ENCODE results near the gene KCNJ4. TPM values are rescaled to one million over a fixed set of nuclear protein-coding genes. Genes with fewer than 3 reads are reported as not detected.
"Not testable (repeated sequence)": the region's sequence is repeated elsewhere in the genome, so short reads cannot be mapped to it uniquely, and the experiment has no call there.

Gene KCNJ4
- total RNA-seq, 2 experiments from 2014 or later = not detected

DNA sequence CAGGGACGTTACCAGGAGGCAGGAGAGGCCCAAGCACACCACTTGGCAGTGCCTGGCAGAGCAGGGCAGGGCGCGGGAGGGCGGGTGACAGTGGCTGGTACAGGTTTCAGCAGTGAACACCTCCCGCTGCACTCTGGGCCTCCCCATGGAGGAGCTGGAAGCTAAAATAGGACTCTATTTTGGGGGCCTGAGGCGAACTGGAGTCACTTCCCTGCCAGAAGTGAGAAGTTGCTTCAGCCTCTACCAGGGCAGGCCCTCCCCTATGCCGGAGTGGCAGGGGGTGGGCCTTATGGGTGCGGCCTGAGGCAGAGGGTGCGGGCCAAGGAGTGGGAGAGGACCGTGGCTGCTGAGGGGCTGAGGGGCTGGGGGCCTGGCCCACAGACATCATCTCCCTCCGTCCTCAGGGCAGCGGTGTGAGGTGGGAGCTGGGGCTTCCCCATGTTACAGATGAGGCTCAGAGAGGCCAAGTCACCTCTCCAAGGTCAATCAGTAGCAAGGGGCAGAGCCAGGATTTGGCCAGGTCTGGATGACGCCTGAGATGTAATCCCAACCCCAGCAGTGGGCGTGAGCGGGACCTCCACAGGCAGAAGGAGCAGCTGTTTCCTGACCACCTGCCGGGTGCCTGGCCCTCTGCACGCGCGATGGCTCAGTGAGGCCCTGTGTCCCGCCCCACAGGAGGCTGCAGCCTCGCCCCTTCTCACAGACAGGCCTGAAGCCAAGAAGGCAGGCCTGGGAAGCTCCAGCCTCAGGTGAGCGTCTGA lies 39.3 kb downstream of the KCNJ4 start:
- CTCF ChIA-PET = interaction anchor here (0.6 kb wide), 1 partner anchor 124 kb away, joined by 3 read pairs; no protein-coding TSS in a partner anchor
- no peaks in the 10 kb centered on the region for H3K9me3 Mint-ChIP-seq (ENCODE audit: low read depth)
- peaks cover 3% of the 10 kb centered on the region for H3K4me1 Mint-ChIP-seq
- DNase-seq = no peak
- POLR2A ChIA-PET = interaction anchor here (0.6 kb wide), 1 partner anchor 706 kb away, joined by 3 read pairs; no protein-coding TSS in a partner anchor
- no peaks in the 10 kb centered on the region for H3K36me3 Mint-ChIP-seq (ENCODE audit: low read depth)
- H3K4me3 Mint-ChIP-seq = no peak overlapping the region
- no peak for ATAC-seq
- no peak overlapping the region for H3K27ac Mint-ChIP-seq
- H3K27me3 Mint-ChIP-seq = no peaks in the 10 kb centered on the region
- intact Hi-C loops (cut with DNase I, micrococcal nuclease) = no loop called here

- Mint-ChIP-seq H3K9me3 (ENCODE audit: low read depth) (no peaks in the 10 kb centered on the region), H3K27me3 (no peaks in the 10 kb centered on the region), H3K27ac (no peak overlapping the region), H3K36me3 (ENCODE audit: low read depth) (no peaks in the 10 kb centered on the region), H3K4me3 (no peak overlapping the region), H3K4me1 (peaks cover 3% of the 10 kb centered on the region)
- ATAC-seq = no peak
- DNase-seq = no peak
- POLR2A ChIA-PET = no interaction called here
- intact Hi-C loops (cut with DNase I, micrococcal nuclease) = no loop called here
- CTCF ChIA-PET = interaction anchor here (0.7 kb wide), 1 partner anchor 157 kb away, joined by 4 read pairs; no protein-coding TSS in a partner anchor
These were observed 40.0 kb downstream of the KCNJ4 start for GRCh38 chr22:38415046-38415445.

GRCh38 chr22:38414009-38414395 lies 41.0 kb downstream of the KCNJ4 start:
- no peak overlapping the region for H3K27ac Mint-ChIP-seq
- DNase-seq (no peak), ATAC-seq (no peak)
- no peaks in the 10 kb centered on the region for H3K27me3 Mint-ChIP-seq
- ChIA-PET CTCF (interaction anchor here (1.4 to 1.5 kb wide), 2 partner anchors 31 to 85 kb away, joined by 3 to 4 read pairs; no protein-coding TSS in a partner anchor), POLR2A (no interaction called here)
- peaks cover 3% of the 10 kb centered on the region for H3K4me1 Mint-ChIP-seq
- intact Hi-C loops (cut with DNase I, micrococcal nuclease) = loop anchor here in 1 of 2 experiments (5.0 kb wide), 1 partner anchor 158 kb away; the partner anchor contains the start of gene DMC1
- H3K36me3 Mint-ChIP-seq (ENCODE audit: low read depth) = no peaks in the 10 kb centered on the region
- no peaks in the 10 kb centered on the region for H3K9me3 Mint-ChIP-seq (ENCODE audit: low read depth)
- H3K4me3 Mint-ChIP-seq = no peak overlapping the region

DNA sequence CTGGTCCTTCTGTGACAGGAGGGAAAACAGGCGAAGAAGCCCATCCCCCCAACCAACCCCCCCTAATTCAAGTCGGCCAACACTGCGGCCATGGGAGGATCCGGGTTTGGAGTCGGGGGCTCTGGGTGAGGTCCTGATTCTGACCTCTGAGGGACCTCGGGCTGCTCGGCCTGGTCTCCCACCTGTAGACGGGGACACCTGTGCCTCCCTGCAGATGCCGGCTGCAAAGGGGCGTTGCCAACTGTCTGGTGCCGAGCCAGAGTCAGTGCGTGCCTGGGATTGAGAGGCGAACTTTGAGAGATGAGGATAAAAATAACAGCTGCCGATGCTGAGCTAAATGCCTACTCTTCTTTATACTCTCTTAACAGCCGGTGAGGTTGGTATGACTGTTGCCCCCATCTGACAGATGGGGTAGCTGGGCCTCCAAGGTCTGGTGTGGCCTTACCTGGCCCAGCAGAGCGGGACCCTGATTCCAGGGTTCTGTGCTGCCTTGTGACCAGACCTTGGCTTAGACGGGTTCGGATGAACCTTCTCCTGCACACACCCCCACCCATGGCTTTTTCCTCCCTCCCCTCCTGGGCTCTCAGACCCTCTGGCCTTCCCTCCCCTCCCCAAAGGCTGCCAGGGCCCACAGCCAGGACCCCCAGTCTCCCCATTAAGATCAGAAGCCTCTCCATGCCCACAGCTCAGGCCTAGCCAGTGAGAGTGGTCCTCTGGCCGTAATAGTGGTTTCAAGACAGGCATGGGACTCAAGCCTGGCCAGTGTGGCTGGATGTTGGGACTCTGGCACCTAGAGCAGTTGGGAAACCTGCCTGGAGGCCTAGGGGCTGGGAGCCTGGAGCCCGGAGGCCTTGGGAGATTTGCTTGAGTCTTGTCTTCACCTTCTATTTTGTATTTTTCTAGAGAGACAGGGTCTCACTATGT lies 41.7 kb downstream of the KCNJ4 start:
- DNase-seq (no peak), ATAC-seq (no peak)
- Mint-ChIP-seq H3K4me3 (no peak overlapping the region), H3K27ac (no peak overlapping the region), H3K4me1 (peaks cover 3% of the 10 kb centered on the region), H3K36me3 (ENCODE audit: low read depth) (no peaks in the 10 kb centered on the region), H3K27me3 (no peaks in the 10 kb centered on the region), H3K9me3 (ENCODE audit: low read depth) (no peaks in the 10 kb centered on the region)
- ChIA-PET CTCF (interaction anchor here (0.7 to 1.5 kb wide), 7 partner anchors 10 to 415 kb away, joined by 3 to 5 read pairs (median 4); no protein-coding TSS in a partner anchor), POLR2A (no interaction called here)
- intact Hi-C loops (cut with DNase I, micrococcal nuclease) = loop anchor here in 1 of 2 experiments (5.0 kb wide), 1 partner anchor 159 kb away; the partner anchor contains the start of gene DMC1

DNA sequence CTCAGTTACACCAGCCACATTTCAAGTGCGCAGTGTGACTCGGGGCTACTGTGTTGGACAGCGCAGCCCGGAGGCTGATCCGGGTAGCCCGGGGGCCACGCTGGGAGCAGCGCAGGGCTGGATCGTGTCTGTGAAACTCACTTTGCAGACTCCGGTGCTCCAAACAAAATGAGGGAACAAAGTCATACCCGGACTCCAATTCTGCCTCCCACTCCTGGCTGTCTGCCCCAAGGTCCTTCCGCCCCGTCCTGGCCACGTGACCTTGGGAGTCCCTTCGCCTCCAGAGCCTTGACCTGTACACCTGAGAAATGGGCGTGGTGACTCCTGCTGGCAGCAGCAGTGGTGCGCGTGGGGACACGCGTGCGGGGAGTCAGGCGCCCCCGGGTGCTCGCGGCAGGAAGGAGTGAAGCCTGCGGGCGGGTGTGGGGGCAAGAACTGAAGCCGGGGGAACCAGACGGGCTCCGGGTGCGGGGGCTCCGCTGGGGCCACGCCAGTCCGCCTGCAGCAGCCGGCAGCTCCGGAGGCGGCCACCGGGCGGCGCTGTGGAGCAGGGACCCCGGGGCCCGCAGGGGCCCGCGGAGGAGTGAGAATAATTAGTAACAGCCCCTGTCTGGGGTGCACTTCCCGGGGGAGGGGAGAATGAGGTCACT lies 42.4 kb downstream of the KCNJ4 start:
- intact Hi-C loops (cut with DNase I, micrococcal nuclease) = loop anchor here (1.0 to 5.0 kb wide), 2 partner anchors 158 to 160 kb away; partner anchors contain the start of gene DMC1 (in 2 of the 2)
- CTCF ChIA-PET = interaction anchor here (0.6 to 1.5 kb wide), 2 partner anchors 13 to 32 kb away, joined by 4 read pairs; no protein-coding TSS in a partner anchor
- H3K36me3 Mint-ChIP-seq (ENCODE audit: low read depth) = no peaks in the 10 kb centered on the region

GRCh38 chr22:38411016-38411415 lies 44.0 kb downstream of the KCNJ4 start:
- CTCF ChIA-PET = no interaction called here
- no peak for ATAC-seq
- intact Hi-C loops (cut with DNase I, micrococcal nuclease) = loop anchor here in 1 of 2 experiments (5.0 kb wide), 1 partner anchor 161 kb away; the partner anchor contains the start of gene DMC1

More for the DNA sequence above, 42.4 kb downstream of the KCNJ4 start:
- POLR2A ChIA-PET = no interaction called here
- Mint-ChIP-seq H3K27me3 (no peaks in the 10 kb centered on the region), H3K4me1 (peaks cover 3% of the 10 kb centered on the region), H3K9me3 (ENCODE audit: low read depth) (no peaks in the 10 kb centered on the region), H3K4me3 (no peak overlapping the region), H3K27ac (no peak overlapping the region)
- DNase-seq = peak; percentile 74
- peak; percentile 77 for ATAC-seq

GRCh38 chr22:38409916-38410315 lies 45.1 kb downstream of the KCNJ4 start:
- POLR2A ChIA-PET; CTCF ChIA-PET; H3K36me3 Mint-ChIP-seq (ENCODE audit: low read depth); ATAC-seq; H3K27me3 Mint-ChIP-seq; DNase-seq; H3K27ac Mint-ChIP-seq; H3K4me3 Mint-ChIP-seq; H3K9me3 Mint-ChIP-seq (ENCODE audit: low read depth); H3K4me1 Mint-ChIP-seq: not testable (repeated sequence)
- intact Hi-C loops (cut with DNase I, micrococcal nuclease) = loop anchor here in 1 of 2 experiments (5.0 kb wide), 1 partner anchor 162 kb away; the partner anchor contains the start of gene DMC1

More at GRCh38 chr22:38411016-38411415, 44.0 kb downstream of the KCNJ4 start:
- no peak for DNase-seq
- POLR2A ChIA-PET = no interaction called here
- H3K27me3 Mint-ChIP-seq = no peaks in the 10 kb centered on the region
- no peak overlapping the region for H3K4me3 Mint-ChIP-seq
- no peaks in the 10 kb centered on the region for H3K36me3 Mint-ChIP-seq (ENCODE audit: low read depth)
- H3K27ac Mint-ChIP-seq = no peak overlapping the region
- H3K9me3 Mint-ChIP-seq (ENCODE audit: low read depth) = no peaks in the 10 kb centered on the region
- peaks cover 3% of the 10 kb centered on the region for H3K4me1 Mint-ChIP-seq

GRCh38 chr22:38406617-38407016 lies 48.4 kb downstream of the KCNJ4 start:
- Mint-ChIP-seq H3K4me1 (no peaks in the 10 kb centered on the region), H3K9me3 (ENCODE audit: low read depth) (no peaks in the 10 kb centered on the region), H3K36me3 (ENCODE audit: low read depth) (no peaks in the 10 kb centered on the region), H3K4me3 (no peak overlapping the region), H3K27me3 (no peaks in the 10 kb centered on the region), H3K27ac (no peak overlapping the region)
- ChIA-PET POLR2A (no interaction called here), CTCF (no interaction called here)
- ATAC-seq = no peak
- no peak for DNase-seq
- intact Hi-C loops (cut with DNase I, micrococcal nuclease) = no loop called here

- ATAC-seq = no peak
- Mint-ChIP-seq H3K27me3 (no peaks in the 10 kb centered on the region), H3K4me3 (no peak overlapping the region), H3K27ac (no peak overlapping the region), H3K36me3 (ENCODE audit: low read depth) (no peaks in the 10 kb centered on the region), H3K9me3 (ENCODE audit: low read depth) (no peaks in the 10 kb centered on the region), H3K4me1 (peaks cover 3% of the 10 kb centered on the region)
- ChIA-PET CTCF (interaction anchor here (1.8 kb wide), 1 partner anchor 9 kb away, joined by 5 read pairs; no protein-coding TSS in a partner anchor), POLR2A (no interaction called here)
- intact Hi-C loops (cut with DNase I, micrococcal nuclease) = no loop called here
- DNase-seq = no peak
These were observed 50.6 kb downstream of the KCNJ4 start for GRCh38 chr22:38404419-38404818.

GRCh38 chr22:38403812-38404211 lies 51.2 kb downstream of the KCNJ4 start:
- intact Hi-C loops (cut with DNase I, micrococcal nuclease) = no loop called here
- ATAC-seq = no peak
- POLR2A ChIA-PET = no interaction called here
- no peaks in the 10 kb centered on the region for H3K9me3 Mint-ChIP-seq (ENCODE audit: low read depth)
- H3K27me3 Mint-ChIP-seq = no peaks in the 10 kb centered on the region
- no peaks in the 10 kb centered on the region for H3K36me3 Mint-ChIP-seq (ENCODE audit: low read depth)
- CTCF ChIA-PET = interaction anchor here (1.8 kb wide), 1 partner anchor 10 kb away, joined by 5 read pairs; no protein-coding TSS in a partner anchor
- peaks cover 4% of the 10 kb centered on the region for H3K4me1 Mint-ChIP-seq
- DNase-seq = no peak
- no peak overlapping the region for H3K4me3 Mint-ChIP-seq
- no peak overlapping the region for H3K27ac Mint-ChIP-seq

GRCh38 chr22:38402204-38402603 lies 52.8 kb downstream of the KCNJ4 start:
- CTCF ChIA-PET = no interaction called here

More at GRCh38 chr22:38402204-38402603, 52.8 kb downstream of the KCNJ4 start:
- H3K27ac Mint-ChIP-seq = no peak overlapping the region
- no peak for DNase-seq
- POLR2A ChIA-PET = no interaction called here
- H3K4me3 Mint-ChIP-seq = no peak overlapping the region
- H3K36me3 Mint-ChIP-seq (ENCODE audit: low read depth) = no peaks in the 10 kb centered on the region
- no peak for ATAC-seq
- H3K27me3 Mint-ChIP-seq = no peaks in the 10 kb centered on the region
- H3K9me3 Mint-ChIP-seq (ENCODE audit: low read depth) = no peaks in the 10 kb centered on the region
- H3K4me1 Mint-ChIP-seq = peaks cover 5% of the 10 kb centered on the region
- intact Hi-C loops (cut with DNase I, micrococcal nuclease) = no loop called here
